NCI-H2081 (cell line): Measurements from ENCODE around the gene SOCS4.
A peak's percentile ranks its signal among the peaks of the same experiment; 100 is the strongest.
"Not testable (repeated sequence)": the region's sequence is repeated elsewhere in the genome, so short reads cannot be mapped to it uniquely, and the experiment has no call there.

Source experiments
- DNase-seq, 2 experiments: peaks; one replicate each; lab custom pipeline; 2025; lab: John Stamatoyannopoulos, UW

The SOCS4 gene

DNA sequence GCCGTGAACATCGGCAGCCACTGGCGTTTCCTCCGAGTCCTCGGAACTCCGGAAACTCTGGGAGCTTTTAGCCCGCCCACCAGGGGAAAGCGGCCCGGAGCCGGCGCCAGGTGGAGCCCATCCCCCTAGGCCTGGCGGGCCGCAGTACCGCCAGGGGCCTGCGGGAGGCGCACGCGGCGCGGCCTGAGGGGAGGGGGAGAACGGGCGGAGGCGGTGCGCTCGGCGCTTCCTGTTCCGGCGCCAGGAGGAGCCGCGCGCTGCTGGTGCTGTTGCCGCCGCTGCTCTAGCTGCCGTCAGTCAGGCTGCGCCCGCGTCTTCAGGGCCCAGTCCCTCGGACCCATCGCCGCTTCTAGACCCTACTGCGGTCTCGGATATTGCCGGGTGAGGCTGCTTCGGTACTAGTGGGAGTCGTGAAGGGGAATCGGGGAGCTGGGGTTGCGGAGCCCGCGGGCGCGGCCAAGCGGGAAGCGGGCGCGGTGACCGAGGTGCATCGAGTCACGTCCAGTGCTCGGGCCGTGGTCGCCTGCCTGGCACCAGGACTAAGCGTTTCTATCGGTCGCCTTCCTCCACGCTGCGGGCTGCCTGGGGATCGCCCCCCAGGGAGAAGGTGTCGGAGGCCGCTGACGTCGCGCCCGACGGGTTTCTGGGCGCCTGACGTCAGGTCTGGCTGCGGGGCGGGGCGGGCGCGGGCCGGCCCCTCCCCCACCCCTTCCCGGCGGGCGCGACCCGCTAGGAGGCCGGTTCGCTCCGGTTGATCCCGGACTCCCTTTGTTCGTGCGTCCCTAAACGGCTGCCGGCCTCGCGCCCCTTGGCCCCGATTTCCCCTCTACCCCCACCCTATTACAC, 24.6 kb downstream of the SOCS4 start, which contains the start of gene MAPK1IP1L:
Gene MAPK1IP1L (plus strand): TSS at position 225 of the 846 bp plus-strand sequence. CDS start 10,037 bp downstream, outside the sequence.
- DNase-seq = peak; percentile 89 to 92

DNA sequence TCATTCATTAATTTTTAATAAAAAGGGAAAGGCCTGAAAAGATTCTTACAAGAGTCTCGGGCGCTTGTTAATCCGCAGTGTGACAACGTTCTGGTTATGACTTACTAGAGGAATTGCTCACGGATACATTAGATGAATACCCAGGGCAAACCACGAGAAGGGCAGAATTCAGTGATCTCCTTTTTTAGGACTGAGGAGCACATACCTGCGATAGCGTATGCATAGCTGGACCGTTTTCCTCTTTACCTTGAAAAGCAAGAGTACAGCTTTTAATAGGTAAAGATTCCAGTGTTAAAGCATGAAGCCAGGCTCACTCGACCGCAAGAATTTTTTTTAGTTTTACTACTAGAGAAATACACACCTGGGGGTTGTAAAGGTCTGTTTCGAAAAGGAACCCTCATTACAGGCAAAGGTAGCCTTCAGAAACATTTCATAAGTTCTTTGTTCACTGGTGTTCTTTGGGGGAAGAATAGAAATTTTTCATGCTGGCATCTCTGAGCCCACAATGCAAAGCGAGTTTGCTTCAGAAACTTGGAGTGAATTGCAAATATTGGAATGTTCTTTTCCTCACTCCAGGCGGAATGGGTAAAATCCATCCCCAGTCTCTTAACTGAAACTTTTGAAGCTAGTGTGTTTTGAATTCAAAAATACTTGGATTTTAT, 25.4 kb downstream of the SOCS4 start:
- DNase-seq = no peak

DNA sequence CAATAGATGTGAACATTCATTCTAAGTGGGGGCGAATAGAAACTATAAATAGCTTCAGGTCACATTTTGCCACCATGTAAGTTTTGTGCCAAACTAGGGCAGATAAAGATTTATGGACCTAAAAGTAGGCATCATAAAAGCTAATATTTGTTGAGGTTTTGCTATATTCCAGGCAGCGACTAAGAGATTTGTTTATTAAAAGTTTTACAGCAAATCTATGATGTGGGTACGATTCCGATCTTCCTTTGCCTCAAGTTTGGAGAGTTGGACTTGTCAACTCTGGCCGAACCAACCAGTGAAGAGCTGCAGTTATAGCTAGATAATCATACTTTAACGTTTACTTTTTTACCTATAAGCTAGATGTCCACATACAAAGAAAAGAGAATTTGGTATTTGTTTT, 26.0 kb downstream of the SOCS4 start:
- no peak for DNase-seq

DNA sequence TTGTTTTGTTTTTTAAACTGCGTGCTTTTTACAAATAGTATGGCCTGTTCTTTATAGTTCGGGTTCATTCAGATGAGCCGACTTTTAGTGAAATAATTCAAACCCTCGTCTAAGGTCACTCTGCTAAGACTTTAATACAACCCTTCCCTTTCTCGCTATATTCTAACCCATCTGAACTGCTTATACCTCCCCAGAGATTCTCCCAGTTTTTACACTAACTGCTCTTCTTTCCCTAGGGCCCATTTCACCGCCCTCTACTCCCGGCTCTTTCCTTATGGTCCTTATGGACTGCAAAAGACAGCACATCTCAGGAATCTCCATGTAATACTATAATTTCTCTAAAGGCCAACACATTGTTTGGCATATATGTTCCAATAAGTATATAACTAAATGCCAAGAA, 26.5 kb downstream of the SOCS4 start:
- no peak for DNase-seq

DNA sequence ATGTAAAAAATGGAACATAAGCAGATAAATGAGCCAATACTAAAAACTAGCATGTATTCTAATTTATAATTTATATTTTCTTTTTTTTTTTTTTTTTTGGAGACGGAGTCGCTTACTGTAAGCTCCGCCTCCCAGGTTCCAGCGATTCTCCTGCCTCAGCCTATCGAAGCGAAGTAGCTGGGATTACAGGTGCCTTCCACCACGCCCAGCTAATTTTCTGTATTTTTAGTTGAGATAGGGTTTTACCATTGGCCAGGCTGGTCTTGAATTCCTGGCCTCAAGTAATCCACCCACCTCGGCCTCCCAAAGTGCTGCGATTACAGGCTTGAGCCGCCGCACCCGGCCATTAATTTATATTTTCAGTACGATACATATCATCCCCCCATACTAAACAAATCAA, 27.1 kb downstream of the SOCS4 start:
- DNase-seq = no peak

DNA sequence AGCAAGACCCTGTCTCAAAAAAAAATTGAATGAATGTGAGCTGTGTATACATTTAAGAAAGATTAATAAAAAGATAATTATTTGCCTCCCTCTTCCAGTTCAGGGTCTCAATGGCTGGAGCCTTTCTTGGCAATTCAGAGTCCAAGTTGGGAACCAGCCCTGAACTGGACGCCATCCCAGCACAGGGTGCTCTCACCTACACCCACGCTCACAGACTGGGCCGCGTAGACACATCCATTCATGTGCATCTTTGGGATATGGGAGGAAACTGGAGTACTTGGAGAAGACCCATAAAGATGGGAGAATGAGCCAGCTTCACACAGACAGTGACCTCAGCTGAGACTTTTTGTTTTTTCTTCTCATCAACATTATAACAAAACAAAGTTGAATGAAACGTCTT, 30.9 kb downstream of the SOCS4 start:
- no peak for DNase-seq

DNA sequence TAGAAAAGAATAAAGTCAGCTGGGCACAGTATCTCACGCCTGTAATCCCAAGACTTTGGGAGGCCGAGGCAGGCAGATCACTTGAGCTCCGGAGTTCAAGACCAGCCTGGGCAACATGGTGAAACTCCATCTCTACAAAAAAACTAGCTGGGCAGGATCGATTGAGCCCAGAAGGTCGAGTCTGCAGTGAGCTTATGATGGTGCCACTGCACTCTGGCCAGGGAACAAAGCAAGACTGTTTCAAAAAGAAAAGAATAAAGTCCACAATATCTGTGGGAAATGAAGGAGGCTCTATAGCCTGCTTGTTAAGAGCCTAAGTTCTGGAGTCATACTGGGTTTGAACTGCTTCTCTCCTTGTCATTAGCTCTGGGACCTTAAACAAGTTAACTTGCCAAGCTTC, 32.3 kb downstream of the SOCS4 start:
- no peak for DNase-seq

DNA sequence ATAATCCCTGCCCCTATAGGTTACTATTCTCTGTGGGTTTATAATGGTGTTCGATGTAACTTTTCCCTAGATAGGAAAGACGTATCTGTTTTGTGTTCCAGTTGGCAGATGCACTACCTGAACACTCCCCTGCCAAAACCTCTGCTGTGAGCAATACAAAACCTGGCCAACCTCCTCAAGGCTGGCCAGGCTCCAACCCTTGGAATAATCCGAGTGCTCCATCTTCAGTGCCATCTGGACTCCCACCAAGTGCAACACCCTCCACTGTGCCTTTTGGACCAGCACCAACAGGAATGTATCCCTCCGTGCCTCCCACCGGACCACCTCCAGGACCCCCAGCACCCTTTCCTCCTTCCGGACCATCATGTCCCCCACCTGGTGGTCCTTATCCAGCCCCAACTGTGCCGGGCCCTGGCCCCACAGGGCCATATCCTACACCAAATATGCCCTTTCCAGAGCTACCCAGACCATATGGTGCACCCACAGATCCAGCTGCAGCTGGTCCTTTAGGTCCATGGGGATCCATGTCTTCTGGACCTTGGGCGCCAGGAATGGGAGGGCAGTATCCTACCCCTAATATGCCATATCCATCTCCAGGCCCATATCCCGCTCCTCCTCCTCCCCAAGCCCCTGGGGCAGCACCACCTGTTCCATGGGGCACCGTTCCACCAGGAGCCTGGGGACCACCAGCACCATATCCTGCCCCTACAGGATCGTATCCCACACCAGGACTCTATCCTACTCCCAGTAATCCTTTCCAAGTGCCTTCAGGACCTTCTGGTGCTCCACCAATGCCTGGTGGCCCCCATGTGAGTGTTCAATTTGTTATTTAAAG, 35.7 kb downstream of the SOCS4 start:
- peak in 1 of 2 experiments; percentile 7 for DNase-seq

DNA sequence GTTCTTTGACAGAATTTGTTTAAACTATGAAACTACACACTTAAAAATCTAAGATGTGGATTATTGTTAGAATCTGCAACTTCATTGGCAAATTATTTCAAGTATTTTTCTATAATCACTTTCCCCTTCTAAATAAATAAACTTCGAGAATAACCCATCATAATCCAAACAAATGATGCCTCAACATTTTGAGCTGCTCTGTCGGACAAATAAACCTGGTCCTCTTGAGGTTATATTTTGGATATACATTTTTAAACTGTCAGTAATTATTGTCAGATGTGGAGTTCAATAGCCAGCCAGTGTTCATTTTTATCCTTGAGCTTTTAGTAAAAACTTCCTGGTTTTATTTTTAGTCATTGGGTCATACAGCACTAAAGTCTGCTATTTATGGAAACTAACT, 37.9 kb downstream of the SOCS4 start:
- not testable (repeated sequence) for DNase-seq

DNA sequence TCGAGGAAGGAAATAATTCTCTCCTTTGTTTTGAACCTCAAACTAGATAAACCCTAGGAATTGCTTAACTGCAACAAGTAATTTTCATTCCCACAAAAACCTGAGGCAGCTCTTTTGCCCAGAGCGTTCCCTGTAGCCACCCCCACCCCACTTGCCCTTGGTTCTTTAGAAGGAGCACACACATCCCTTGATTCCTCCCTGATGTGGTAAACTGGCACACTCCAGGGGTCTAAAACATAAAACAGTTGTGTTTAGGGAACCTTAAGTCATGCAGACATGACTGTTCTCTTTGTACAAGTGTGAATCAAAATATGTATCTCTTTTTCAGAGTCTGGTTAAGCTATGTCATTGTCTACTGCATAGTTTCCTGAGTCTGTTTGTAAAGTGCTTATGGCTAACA, 38.4 kb downstream of the SOCS4 start:
- DNase-seq = no peak

DNA sequence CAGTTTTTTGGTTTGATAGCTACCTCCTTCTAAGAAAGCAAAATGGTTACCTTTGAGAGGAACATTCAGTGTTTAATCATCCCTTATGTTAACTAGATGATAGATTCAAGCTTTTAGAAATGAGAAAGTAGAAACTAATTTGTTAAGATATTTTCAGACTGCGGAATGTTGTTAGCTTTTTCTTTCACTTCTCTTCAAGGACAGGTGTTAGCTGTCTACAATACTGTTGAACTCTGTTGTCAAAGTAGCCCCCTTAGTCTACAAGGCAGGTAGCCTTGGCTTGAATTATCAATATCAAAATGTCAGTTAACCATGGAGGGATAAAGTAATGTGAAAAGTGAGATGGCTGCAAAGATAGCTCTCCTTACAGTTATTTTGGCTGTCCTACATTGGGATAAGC, 39.2 kb downstream of the SOCS4 start:
- DNase-seq = no peak

DNA sequence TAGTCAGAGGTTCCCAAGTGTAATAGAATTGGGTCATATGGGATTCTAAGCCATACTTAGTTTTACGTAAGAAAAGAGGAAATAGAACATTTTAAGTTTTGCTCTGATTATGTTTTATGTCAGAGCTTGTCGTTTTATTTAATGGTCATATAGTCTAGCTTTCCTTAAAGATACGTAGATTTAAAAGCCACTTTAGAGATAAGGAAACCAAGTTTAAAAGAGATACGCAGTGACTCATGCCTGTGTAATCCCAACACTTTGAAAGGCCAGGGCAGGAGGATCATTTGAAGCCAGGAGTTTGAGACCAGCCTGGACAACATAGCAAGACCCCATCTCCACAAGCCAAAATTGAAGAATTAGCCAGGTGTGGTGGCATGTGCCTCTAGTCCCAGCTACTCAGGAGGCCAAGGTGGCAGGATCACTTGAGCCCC, 44.0 kb downstream of the SOCS4 start:
- DNase-seq = no peak

DNA sequence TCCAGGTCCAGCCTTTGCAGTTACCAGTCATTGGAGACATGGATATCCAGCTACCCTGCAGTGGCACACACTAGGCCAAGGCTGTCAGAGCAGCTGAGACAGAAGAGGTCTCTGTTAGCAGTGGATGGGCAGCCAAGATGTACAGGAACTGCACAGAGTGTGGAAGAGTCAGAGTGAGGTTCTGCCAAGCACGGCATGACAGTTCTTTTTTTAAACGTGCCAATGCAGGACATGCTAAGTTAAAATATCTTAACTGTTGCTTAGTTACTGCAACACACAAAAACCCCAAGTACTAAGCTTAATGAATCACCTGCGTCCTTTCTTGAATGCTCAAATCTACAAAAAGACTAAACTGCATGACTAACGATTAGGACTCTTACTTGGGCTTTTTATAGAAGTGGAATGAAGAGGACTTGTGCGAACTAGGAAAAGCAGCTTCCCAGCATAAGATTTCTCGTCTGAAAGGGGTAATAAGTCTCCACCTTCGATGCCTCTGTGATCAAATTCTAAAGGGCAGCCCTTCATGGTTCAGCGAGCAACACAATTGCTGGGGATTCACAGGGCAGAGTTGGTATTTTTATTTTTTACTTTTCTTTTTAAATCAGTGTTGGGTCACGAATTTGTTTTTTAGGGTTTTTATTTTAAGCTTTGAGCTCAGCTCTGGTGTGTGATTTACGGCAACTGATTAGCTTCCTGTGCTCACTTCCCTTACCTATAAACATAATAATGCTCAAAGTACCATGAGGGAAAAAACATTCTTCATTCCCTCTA, 45.0 kb downstream of the SOCS4 start:
- DNase-seq = no peak

DNA sequence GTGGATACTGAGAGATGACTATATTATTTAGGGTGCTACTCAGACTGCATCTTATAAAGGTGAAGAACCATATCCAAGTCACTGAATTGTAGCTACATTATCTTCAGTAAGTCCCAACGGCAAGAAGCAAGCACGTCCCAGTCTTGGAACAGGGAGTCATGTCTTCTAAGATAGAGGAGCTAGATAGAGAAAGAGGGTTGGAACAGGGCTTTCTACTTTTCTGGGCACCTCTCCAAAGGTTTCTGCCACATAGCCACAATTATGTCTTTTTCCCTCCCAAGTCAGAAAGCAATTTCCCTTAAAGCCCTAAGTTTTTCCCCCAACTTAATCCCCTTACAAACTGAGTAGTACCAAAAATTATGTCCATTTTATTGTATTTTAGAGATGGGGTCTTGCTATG, 46.8 kb downstream of the SOCS4 start:
- DNase-seq = no peak

DNA sequence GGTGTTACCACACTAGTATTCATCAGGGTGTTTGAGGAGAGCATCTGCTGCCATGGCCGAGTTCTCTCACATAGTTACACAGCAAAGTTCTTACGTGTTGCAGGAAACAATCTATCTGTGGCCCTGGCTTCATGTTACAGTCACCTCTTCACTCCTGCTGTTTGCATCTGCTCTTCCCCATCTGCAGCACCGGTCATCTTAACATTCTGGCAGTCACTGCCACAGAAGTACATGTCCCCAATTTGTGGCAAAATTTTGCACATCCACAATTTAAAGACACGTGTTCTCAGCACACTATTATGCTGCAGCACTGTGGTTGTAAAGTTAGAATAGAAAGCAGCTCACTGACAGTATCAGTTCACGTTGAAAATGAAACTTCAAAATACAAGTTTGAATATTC, 47.6 kb downstream of the SOCS4 start:
- no peak for DNase-seq

DNA sequence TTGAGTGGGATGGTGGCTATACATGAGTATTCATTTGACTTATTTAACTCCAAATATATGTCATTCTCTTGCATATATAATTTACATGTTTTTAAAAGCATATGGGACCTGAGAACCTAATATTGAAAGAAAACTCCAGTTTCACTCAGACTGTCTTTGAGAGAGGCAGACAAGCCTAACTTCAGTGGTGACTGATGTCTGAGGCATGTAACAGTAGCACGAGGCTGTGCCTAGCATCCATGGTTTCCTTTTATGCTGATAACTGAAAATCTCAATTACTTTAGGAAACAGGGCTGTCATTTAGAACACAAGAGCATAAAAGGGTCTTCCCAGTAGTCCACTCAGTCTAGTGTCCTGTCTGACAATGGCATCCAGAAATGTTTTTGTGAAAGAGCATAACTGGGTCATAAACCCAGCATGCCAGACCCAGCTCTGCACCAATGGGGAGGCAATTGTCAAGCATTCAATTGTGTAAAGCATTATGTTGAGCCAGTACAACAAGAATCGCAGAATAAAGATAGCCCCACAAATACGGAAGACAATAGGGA, 48.7 kb downstream of the SOCS4 start:
- DNase-seq = peak; percentile 11 to 15

DNA sequence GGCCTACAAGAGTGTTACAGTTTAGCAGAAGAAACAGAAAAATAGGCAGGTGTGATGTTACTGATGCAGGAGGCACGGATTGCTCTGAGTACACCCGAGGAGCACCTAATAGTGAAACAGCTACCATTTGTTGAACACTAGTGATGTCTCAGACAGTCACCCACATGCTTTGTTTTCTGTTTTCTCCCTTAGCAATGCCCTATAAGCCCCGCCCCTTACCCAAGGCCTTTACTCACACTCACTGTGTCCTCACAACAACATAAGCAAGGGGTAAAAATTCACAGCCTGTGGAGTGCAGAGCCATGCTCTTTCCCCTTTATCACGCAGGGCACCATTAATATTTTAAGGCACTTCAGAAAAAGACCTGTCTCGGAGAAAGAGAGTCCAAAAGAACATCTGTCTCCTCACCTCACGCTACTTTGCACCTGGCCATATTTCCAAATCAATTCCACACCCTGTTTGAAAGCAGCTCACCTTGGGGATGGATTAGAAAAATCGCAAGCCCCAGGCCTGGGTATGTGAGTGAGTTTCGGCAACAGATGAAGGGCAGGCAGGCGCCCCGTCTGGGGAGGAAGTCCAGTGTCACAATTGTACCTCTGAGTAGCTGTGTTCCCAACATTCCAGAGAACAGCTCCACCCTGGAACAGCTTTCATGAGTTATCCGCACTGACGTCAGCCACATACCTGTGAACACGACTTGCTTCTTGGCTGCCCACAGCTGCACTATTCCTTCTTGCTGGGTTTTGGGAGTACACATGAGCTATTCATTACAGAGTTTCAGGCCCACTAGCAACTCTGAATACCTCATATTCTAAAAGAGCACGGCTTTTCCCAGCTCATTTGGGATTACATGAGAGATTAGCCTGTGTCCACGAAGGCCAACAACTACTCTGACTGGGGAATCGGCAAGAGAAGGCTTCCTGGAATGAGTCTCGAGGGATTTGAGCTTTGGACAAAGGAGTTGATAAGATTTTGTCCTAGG, 50.4 kb downstream of the SOCS4 start:
- no peak for DNase-seq

DNA sequence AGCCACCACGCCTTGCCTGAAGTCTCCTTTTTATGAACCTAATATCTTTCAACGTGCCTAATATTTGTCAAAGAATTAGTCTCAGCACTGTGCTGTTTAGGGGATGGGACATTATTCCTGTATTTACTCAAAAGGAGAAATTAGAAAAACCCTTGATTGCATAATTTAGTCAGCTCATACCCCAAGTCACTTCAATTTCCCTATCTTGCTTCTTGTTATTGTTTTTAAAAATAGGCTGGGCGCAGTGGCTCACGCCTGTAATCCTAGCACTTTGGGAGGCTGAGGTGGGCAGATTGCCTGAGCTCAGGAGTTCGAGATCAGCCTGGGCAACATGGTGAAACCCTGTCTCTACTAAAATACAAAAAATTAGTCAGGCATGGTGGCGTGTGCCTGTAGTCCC, 52.9 kb downstream of the SOCS4 start:
- not testable (repeated sequence) for DNase-seq

DNA sequence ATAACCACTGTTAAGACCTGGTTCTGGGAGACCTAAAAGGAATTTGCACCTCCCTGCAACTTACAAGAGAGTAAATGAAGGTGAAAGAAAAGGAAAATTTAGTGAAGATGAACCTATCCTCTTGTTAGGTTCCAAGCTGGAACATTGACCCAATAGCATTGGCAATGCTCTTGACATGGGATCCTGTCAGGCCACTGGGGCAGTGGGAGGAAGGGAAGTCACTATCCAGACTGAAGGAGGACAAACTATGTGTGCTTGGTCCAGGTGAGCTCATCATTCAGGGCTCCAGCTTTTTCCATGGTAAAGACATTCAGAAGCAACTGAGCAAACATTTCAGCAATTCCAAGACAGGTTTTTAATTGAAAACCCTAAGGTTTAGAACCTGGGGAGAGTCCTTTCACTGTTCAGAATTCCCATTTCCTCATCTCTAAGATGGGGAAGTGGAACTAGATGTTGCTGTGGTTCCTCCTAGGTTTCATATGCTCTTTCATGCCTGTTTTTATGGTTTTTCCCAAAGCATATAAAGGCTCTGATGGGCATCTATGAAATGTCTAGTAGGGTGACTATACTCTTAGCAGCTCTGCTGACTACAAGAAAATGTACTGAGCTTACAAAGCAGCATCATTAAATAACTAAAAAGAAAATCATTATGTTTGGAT, 57.5 kb downstream of the SOCS4 start:
- DNase-seq = no peak
